Pulmonary artery endothelial cell (primary cell): ENCODE data around the gene ADIG. TPM values are rescaled to one million over a fixed set of nuclear protein-coding genes. Genes with fewer than 3 reads are reported as not detected.

Experiments
- DNase-seq: peaks from one replicate; pipeline ENCODE4 v3.0.0-alpha.2; 2011; ENCODE audit warnings: low read depth, low spot score
- total RNA-seq: library from RNA; depleted of rRNA; stranded (reverse); fragments of >200 nt; gene quantifications from 2 replicates; pipeline ENCODE4 v1.2.3, GENCODE V29; 2014

Gene ADIG
- total RNA-seq, 1 donor from 2014 or later: not detected

GRCh38 chr20:38630727-38631126, 49.7 kb downstream of the ADIG start:
- no peak for DNase-seq

GRCh38 chr20:38631155-38632022, 50.4 kb downstream of the ADIG start:
- DNase-seq: no peak

DNA sequence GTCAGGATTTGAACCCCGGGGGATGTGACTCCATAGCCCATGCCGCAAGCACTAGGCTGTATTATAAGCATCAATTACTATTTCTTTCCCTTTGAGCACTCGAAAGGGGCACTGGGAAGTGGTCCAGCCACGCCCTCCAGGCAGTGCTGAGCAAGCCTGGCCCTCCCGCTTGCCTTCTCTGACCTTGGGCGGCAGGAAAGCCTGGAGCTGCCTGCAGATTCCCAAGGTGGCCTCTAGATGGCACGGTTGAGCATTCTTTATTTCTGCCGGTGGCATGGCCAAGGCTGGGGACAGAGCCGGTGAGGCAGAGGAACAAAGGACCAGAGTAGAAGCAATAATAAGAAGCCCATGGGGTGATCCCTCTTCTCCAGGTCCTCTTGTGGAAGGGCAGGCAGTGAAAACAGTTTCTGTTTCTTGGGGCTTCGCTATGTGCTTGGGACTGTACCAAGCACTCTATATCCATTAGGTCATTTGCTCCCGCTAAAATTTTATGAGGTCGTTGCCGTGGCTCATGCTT, 52.6 kb downstream of the ADIG start:
- DNase-seq: no peak

- no peak for DNase-seq
Measured at GRCh38 chr20:38635721-38636288, 54.8 kb downstream of the ADIG start.

Other genes starting within 250 kb of the ADIG start
- 0.07 TPM in 1 of 2 replicates, not detected in the other for gene LBP, start 234.7 kb upstream of the ADIG start, total RNA-seq
- gene SNHG17, start 145.9 kb upstream of the ADIG start, total RNA-seq: 12.5 and 17.6 TPM in 2 replicates
- 24.4 and 27.1 TPM in 2 replicates for gene RALGAPB, start 108.4 kb upstream of the ADIG start, total RNA-seq
- gene ARHGAP40, start 20.6 kb downstream of the ADIG start, total RNA-seq: 0.04 TPM in 1 of 2 replicates, not detected in the other
- gene SLC32A1, start 143.3 kb downstream of the ADIG start, total RNA-seq: not detected in 2 replicates
- 11.5 and 14.0 TPM in 2 replicates for gene ACTR5, start 167.3 kb downstream of the ADIG start, total RNA-seq
- 118 and 144 TPM in 2 replicates for gene PPP1R16B, start 224.5 kb downstream of the ADIG start, total RNA-seq